Activated CD4-positive, alpha-beta T cell treated with anti-CD3 and anti-CD28 coated beads, Interleukin-2, amount 50 U/mL, for 16 hours (primary cell): Measurements from ENCODE around the gene FREM1.

Experiments
- DNase-seq: peaks from one replicate; pipeline ENCODE4 v3.0.0-alpha.2; 2020

FREM1 gene

DNA sequence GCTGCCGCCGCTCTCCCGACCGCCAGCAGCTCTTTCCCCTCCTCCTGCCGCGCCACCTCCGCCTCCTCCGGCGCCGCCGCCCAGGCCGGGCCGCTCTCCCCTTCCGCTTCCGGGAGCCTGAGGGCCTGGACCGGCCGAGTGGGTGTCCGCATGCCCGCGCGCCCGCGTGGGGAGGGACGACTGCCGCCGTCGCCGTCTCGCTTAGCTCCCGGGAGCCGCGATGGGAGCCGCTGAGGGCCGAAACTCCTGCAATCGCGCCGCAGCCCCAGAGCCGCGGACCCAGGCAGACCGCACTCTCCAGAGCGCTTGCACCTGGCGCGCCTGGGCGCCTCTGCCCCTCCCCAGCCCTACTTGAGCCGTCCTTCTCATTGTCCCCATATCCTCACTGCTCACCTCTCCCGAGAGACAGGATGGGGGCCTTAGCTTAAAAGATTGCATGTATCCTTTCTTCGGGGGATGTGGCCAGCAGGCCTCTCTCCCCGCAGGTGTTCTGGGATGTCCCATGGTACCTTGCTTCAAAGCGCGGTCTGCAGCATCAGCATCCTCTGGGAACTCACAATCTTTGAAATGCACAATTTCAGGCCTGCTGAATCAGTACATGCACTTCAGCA, 216.9 kb downstream of the FREM1 start, which contains the start of gene ZDHHC21:
ZDHHC21 (minus strand) TSS at position 182 of the 611 bp plus-strand sequence. CDS start 19,092 bp downstream, outside the sequence.
- DNase-seq, result peak; percentile 77

- DNase-seq, result no peak
These were observed 217.6 kb downstream of the FREM1 start for GRCh38 chr9:14692470-14693250.

- DNase-seq, result no peak
These were observed 219.1 kb downstream of the FREM1 start for GRCh38 chr9:14690948-14691730.

- no peak for DNase-seq
These were observed 223.0 kb downstream of the FREM1 start for GRCh38 chr9:14687042-14687719.

- no peak for DNase-seq
These were observed 224.1 kb downstream of the FREM1 start for GRCh38 chr9:14686168-14686567.
